SK-N-SH treated with all-trans-retinoic acid at 6 μM for 48 hours (cell line): ENCODE data around the gene PIPOX.

Source experiments
- ATAC-seq: fragments of 200-7000 bp; cut with Tn5 transposase; 3 replicates; pipeline ENCODE4 v1.9.1; 2020; ENCODE audit warnings: mild to moderate bottlenecking, moderate library complexity
- ARNTL ChIP-seq: fragments of 450-650 bp; formaldehyde crosslinking; IDR thresholded peaks from 2 replicates; pipeline ENCODE4 v1.5.0; 2020; ENCODE audit warnings: low read depth, mild to moderate bottlenecking, moderate library complexity, borderline replicate concordance
- BACH2 ChIP-seq: fragments of 250-450 bp; sonication (Bioruptor Pico); IDR thresholded peaks from 2 replicates; pipeline ENCODE4 v1.9.0; 2021; ENCODE audit warnings: mild to moderate bottlenecking, borderline replicate concordance
- CSDC2 ChIP-seq: fragments of 250-450 bp; sonication (Bioruptor Pico); IDR thresholded peaks from 2 replicates; pipeline ENCODE4 v1.5.0; 2020; ENCODE audit warnings: mild to moderate bottlenecking, moderate library complexity
- ESRRG ChIP-seq: fragments of 250-450 bp; sonication (Bioruptor Pico); IDR thresholded peaks from 2 replicates; pipeline ENCODE4 v1.6.1; 2021; ENCODE audit warnings: mild to moderate bottlenecking
- GLIS3 ChIP-seq: fragments of 250-450 bp; sonication (Bioruptor Pico); IDR thresholded peaks from 2 replicates; pipeline ENCODE4 v1.5.0; 2020; ENCODE audit warnings: mild to moderate bottlenecking, moderate library complexity
- ISL1 ChIP-seq: fragments of 250-450 bp; sonication (Bioruptor Pico); IDR thresholded peaks from 2 replicates; pipeline ENCODE4 v2.1.2; 2022; ENCODE audit warnings: mild to moderate bottlenecking, moderate library complexity
- OSR1 ChIP-seq: fragments of 250-450 bp; sonication (Bioruptor Pico); IDR thresholded peaks from 2 replicates; pipeline ENCODE4 v1.8.0; 2022; ENCODE audit warnings: moderate library complexity, mild to moderate bottlenecking, inconsistent platforms
- SNAI2 ChIP-seq: fragments of 250-450 bp; sonication (Bioruptor Pico); IDR thresholded peaks from 2 replicates; pipeline ENCODE4 v1.5.0; 2020; ENCODE audit warnings: mild to moderate bottlenecking, moderate library complexity
- TCF4 ChIP-seq: fragments of 250-450 bp; sonication (Bioruptor Pico); IDR thresholded peaks from 2 replicates; pipeline ENCODE4 v1.8.0; 2021; ENCODE audit warnings: mild to moderate bottlenecking, moderate library complexity, borderline replicate concordance
- TOX ChIP-seq: fragments of 250-450 bp; sonication (Bioruptor Pico); IDR thresholded peaks from 2 replicates; pipeline ENCODE4 v1.8.0; 2021; ENCODE audit warnings: mild to moderate bottlenecking, moderate library complexity, borderline replicate concordance
- ZC3H10 ChIP-seq: fragments of 250-450 bp; sonication (Bioruptor Pico); IDR thresholded peaks from 2 replicates; pipeline ENCODE4 v1.5.1; 2021; ENCODE audit warnings: mild to moderate bottlenecking, moderate library complexity
- ZFP3 ChIP-seq: fragments of 250-450 bp; sonication (Bioruptor Pico); IDR thresholded peaks from 2 replicates; pipeline ENCODE4 v1.5.0; 2020; ENCODE audit warnings: mild to moderate bottlenecking, moderate library complexity
- ZFP30 ChIP-seq: fragments of 450-650 bp; formaldehyde crosslinking; IDR thresholded peaks from 2 replicates; pipeline ENCODE4 v1.5.0; 2022; ENCODE audit warnings: mild to moderate bottlenecking, moderate library complexity
- ZNF565 ChIP-seq: fragments of 450-650 bp; formaldehyde crosslinking; conservative IDR thresholded peaks from 2 replicates; pipeline ENCODE4 v1.5.0; 2020; ENCODE audit warnings: low read depth, mild to moderate bottlenecking, moderate library complexity
- ZNF70 ChIP-seq: fragments of 450-650 bp; formaldehyde crosslinking; IDR thresholded peaks from 2 replicates; pipeline ENCODE4 v1.5.0; 2020; ENCODE audit warnings: mild to moderate bottlenecking, moderate library complexity
- ZNF8 ChIP-seq: fragments of 450-650 bp; formaldehyde crosslinking; IDR thresholded peaks from 2 replicates; pipeline ENCODE4 v1.5.0; 2020; ENCODE audit warnings: mild to moderate bottlenecking, moderate library complexity
- TF ChIP-seq, protein P1 (sequence below): fragments of 250-450 bp; sonication (Bioruptor Pico); IDR thresholded peaks from 2 replicates; pipeline ENCODE4 v1.8.0; 2021; ENCODE audit warnings: low read depth, mild to moderate bottlenecking, moderate library complexity, borderline replicate concordance
- TF ChIP-seq, protein P2 (sequence below): fragments of 250-450 bp; sonication (Bioruptor Pico); IDR thresholded peaks from 2 replicates; pipeline ENCODE4 v1.5.1; 2020; ENCODE audit warnings: low read depth, mild to moderate bottlenecking, moderate library complexity
- TF ChIP-seq, protein P3 (sequence below): fragments of 250-450 bp; sonication (Bioruptor Pico); IDR thresholded peaks from 2 replicates; pipeline ENCODE4 v1.5.1; 2021; ENCODE audit warnings: mild to moderate bottlenecking, moderate library complexity
- TF ChIP-seq, protein P4 (sequence below): fragments of 250-450 bp; sonication (Bioruptor Pico); IDR thresholded peaks from 2 replicates; pipeline ENCODE4 v1.5.0; 2020; ENCODE audit warnings: mild to moderate bottlenecking, moderate library complexity

The PIPOX gene

DNA sequence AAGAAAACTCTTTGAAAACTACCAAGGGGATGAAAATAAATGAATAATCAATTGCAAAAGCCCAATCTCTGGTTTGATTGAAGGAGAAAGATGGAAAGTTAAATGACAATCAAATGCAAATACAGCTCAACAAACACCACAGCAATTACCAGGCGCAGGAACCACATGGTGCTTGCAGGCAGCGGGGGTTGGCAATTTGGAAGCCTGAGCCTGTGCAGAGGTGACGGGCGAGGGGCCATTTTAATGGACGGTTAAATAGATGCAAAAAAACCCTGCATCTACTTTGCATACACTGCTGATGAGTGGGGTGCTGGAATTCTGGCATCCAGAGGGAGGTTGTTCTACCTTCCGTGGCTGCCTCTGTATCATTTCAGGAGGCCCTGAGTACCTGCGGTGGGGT is 32.4 kb upstream of the PIPOX start:
- ATAC-seq: no peak
- TF ChIP-seq, protein P1, sequence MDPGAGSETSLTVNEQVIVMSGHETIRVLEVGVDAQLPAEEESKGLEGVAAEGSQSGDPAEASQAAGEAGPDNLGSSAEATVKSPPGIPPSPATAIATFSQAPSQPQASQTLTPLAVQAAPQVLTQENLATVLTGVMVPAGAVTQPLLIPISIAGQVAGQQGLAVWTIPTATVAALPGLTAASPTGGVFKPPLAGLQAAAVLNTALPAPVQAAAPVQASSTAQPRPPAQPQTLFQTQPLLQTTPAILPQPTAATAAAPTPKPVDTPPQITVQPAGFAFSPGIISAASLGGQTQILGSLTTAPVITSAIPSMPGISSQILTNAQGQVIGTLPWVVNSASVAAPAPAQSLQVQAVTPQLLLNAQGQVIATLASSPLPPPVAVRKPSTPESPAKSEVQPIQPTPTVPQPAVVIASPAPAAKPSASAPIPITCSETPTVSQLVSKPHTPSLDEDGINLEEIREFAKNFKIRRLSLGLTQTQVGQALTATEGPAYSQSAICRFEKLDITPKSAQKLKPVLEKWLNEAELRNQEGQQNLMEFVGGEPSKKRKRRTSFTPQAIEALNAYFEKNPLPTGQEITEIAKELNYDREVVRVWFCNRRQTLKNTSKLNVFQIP: no peak
- TF ChIP-seq ZNF8 (CRISPR knock-in tag) (no peak), ZNF70 (CRISPR knock-in tag) (no peak), ZNF565 (no peak), ZFP30 (CRISPR knock-in tag) (no peak), ESRRG (CRISPR knock-in tag) (no peak), GLIS3 (CRISPR knock-in tag) (no peak)
- TF ChIP-seq, protein P2, sequence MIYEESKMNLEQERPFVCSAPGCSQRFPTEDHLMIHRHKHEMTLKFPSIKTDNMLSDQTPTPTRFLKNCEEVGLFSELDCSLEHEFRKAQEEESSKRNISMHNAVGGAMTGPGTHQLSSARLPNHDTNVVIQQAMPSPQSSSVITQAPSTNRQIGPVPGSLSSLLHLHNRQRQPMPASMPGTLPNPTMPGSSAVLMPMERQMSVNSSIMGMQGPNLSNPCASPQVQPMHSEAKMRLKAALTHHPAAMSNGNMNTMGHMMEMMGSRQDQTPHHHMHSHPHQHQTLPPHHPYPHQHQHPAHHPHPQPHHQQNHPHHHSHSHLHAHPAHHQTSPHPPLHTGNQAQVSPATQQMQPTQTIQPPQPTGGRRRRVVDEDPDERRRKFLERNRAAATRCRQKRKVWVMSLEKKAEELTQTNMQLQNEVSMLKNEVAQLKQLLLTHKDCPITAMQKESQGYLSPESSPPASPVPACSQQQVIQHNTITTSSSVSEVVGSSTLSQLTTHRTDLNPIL (CRISPR knock-in tag): no peak

DNA sequence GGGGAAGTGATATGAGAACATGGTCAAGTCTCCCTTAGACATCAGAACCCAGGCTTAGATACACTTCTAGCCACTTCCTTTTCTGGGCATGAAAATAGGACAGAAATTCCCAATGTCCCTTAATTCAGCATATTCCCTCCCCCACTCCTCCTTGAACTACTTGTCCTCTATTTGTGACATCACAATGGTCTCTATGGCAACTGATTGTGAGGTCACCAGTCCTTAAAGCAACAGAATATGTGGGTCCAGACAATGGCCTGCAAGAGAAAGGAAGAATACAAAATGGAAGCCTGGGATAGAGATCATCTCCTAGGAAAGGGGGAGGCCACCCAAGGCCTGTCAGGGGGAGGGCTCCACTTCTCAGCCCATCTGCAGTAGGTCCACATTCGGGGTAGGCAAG is 30.4 kb upstream of the PIPOX start:
- TF ChIP-seq ZFP3 (no peak), ARNTL (CRISPR knock-in tag) (no peak), OSR1 (no peak), ZNF70 (CRISPR knock-in tag) (no peak), ZFP30 (CRISPR knock-in tag) (no peak)
- TF ChIP-seq, protein P3, sequence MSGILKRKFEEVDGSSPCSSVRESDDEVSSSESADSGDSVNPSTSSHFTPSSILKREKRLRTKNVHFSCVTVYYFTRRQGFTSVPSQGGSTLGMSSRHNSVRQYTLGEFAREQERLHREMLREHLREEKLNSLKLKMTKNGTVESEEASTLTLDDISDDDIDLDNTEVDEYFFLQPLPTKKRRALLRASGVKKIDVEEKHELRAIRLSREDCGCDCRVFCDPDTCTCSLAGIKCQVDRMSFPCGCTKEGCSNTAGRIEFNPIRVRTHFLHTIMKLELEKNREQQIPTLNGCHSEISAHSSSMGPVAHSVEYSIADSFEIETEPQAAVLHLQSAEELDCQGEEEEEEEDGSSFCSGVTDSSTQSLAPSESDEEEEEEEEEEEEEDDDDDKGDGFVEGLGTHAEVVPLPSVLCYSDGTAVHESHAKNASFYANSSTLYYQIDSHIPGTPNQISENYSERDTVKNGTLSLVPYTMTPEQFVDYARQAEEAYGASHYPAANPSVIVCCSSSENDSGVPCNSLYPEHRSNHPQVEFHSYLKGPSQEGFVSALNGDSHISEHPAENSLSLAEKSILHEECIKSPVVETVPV: no peak
- ATAC-seq: no peak

DNA sequence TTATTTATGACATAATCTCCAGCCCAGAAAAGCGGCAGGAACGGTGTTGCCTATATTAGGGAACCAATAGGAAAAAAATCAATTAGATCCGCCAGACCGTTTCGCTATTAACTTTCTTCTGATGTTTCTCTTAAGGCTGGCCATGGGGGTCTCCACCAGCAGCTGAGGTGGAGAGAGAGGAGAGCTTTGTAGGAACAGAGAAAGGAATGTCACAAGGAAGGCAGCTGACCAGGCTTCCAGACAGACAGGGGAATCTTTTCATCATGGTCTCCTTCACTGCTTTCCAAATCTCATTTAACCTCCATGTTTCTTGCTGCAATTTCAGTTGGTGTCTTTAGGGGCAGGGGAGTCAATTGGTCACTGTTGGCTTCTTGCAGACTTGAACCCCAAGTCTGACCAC is 28.2 kb upstream of the PIPOX start:
- no peak for TF ChIP-seq BACH2
- TF ChIP-seq, protein P4, sequence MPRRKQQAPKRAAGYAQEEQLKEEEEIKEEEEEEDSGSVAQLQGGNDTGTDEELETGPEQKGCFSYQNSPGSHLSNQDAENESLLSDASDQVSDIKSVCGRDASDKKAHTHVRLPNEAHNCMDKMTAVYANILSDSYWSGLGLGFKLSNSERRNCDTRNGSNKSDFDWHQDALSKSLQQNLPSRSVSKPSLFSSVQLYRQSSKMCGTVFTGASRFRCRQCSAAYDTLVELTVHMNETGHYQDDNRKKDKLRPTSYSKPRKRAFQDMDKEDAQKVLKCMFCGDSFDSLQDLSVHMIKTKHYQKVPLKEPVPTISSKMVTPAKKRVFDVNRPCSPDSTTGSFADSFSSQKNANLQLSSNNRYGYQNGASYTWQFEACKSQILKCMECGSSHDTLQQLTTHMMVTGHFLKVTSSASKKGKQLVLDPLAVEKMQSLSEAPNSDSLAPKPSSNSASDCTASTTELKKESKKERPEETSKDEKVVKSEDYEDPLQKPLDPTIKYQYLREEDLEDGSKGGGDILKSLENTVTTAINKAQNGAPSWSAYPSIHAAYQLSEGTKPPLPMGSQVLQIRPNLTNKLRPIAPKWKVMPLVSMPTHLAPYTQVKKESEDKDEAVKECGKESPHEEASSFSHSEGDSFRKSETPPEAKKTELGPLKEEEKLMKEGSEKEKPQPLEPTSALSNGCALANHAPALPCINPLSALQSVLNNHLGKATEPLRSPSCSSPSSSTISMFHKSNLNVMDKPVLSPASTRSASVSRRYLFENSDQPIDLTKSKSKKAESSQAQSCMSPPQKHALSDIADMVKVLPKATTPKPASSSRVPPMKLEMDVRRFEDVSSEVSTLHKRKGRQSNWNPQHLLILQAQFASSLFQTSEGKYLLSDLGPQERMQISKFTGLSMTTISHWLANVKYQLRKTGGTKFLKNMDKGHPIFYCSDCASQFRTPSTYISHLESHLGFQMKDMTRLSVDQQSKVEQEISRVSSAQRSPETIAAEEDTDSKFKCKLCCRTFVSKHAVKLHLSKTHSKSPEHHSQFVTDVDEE (CRISPR knock-in tag): no peak
- TF ChIP-seq ARNTL (CRISPR knock-in tag): no peak
- no peak for TF ChIP-seq ZNF70 (CRISPR knock-in tag)
- no peak for TF ChIP-seq OSR1
- TF ChIP-seq, protein P2 (CRISPR knock-in tag): no peak
- TF ChIP-seq ZC3H10 (CRISPR knock-in tag): no peak
- no peak for TF ChIP-seq ZNF565
- TF ChIP-seq TCF4 (CRISPR knock-in tag): no peak
- no peak for TF ChIP-seq ZFP30 (CRISPR knock-in tag)
- no peak for TF ChIP-seq GLIS3 (CRISPR knock-in tag)
- no peak for TF ChIP-seq TOX (CRISPR knock-in tag)
- no peak for TF ChIP-seq ZFP3
- no peak for TF ChIP-seq SNAI2
- TF ChIP-seq, protein P3: no peak
- no peak for TF ChIP-seq CSDC2 (CRISPR knock-in tag)
- TF ChIP-seq, protein P1: no peak
- no peak for TF ChIP-seq ESRRG (CRISPR knock-in tag)
- TF ChIP-seq ISL1 (CRISPR knock-in tag): no peak
- no peak for ATAC-seq
